HG03060 (cell line): ENCODE results near the gene F7.

Experiments used
- ATAC-seq: cut with Tn5 transposase; IDR thresholded peaks from one replicate; pipeline ENCODE4 v1.9.1; 2021; ENCODE audit warnings: low read depth, moderate number of reproducible peaks; ENCODE audit not compliant: unreplicated experiment

F7 gene

DNA sequence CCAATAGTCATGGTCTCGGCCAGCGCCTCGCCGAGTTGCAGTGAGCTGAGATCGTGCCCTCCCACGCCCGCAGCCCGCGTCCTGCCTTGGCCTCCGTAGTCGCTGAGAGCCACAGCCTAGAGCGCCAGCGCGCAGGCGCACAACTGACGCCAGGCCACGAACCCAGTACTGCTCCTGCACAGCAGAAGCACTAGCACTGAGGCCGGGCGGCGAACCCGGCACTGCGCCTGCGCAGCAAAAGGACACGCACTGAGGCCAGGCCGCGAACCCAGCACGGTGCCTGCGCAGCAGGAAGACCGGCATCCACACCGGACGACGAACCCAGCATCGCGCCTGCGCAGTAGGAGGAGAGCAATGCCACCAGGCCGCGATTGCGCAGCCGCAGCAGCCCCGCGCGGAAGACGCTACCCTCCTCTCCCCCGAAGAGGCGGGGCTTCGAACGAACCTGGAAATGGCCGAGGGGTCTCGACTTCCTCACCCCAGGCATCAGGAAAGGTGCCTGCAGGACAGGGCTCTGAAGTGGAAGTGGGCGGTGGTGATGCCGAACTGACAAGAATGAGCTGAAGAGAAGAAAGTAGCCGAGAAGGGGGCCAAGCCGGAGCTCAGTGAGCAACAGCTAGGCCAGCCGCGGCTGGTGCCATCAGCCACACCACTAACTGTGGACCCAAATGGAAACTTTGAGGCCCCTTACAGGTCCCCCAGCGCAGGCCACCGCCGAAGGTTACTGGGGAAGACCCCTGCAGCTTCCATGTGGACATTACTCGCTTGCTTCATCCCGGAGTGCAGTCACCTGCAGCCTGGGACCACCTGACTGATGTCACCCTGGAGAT is 24.5 kb downstream of the F7 start:
- no peak for ATAC-seq

DNA sequence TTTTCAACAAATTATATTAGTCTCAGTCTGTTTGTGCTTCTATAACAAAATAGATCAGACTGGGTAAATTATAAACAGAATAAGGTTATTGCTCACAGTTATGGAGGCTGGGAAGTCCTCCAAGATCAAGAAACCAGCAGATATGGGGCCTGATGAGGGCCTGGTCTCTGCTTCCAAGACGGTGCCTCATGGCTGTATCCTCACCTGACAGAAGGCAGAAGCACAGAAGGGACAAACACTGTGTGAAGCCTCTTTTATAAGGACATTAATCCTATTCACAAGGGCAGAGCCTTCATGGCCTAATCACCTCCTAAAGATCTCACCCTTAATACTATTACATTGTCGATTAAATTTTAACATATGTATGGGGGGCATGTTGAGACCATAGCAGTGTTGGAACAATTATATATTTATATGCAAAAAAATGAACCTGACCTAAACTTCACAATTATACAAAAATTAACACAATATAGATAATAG is 29.7 kb downstream of the F7 start:
- no peak for ATAC-seq

DNA sequence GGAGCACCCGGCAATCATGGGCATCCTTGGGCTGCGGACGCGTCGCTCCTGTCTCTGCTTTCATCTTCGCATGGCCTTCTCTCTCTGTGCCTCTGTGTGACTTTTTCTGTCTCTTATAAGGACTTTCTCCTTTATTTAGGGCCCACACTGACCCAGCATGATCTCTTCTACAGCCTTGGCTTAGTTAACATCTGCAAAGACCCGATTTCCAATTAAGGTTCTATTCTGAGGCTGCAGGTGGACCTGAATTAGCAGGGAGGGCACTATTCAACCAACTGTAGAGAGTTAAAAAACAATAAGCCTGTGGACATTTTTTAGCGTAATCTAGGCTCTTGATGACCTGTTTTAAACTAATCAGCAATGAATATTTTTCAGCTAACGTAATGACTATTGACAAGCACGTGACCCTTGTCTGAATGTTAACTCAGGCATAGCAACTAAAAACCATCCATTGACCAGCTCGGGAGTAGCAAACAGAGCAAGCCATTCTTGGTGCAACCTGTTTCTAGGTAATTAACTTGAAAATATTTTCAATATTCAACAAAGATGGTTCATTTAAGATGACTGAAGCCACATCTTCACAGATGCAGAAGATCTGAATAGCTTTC is 32.2 kb downstream of the F7 start:
- no peak for ATAC-seq

DNA sequence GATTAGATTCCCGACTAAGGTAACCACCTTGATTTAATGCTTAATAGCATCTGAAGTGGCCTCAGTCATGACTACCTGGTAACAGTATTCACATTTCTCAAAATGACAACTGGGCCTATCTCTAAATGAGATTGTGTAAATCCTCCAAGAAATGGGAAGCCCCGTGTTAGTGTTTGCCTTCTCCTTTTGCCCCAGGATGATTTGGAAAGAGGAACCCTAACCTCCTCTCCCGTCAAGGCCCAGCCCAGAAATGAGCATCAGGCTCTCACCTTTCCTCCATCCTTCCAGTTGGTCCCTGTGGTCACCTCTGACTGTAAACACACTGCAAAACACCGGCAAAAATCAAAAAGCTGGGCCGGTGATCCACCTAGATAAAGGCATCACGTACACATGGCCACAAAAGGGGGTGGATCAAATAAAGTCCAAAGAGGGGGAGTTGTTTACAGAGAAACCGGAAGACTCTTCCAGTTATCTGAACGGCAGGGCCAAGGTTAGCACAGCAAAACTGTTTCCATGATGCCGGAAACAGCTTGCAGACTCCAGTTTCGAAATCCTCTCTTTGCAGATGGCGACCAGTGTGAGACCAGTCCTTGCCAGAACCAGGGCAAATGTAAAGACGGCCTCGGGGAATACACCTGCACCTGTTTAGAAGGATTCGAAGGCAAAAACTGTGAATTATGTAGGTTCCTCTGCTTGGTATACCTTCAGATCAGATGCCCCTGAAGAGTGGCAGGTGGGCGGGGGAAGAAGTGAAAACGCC is 33.4 kb downstream of the F7 start:
- no peak for ATAC-seq

DNA sequence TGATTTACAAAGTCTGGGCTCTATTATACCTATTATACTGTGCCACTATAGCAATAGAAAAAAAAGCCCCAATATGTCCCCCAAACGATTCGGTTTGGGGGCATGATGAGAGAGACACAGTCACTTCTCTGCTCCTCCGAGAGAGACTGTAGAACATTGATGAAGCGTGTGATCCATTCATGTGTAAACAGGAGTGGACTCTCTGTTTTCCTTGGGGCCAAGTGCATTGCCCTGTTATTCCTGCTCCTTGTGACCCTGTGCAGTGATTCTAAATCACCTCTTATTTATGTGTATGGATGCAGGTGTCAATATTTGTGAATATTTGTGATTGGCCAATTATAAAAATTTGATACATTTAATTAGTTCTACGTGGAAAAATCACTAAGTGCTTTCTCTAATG is 34.0 kb downstream of the F7 start:
- ATAC-seq, result no peak

DNA sequence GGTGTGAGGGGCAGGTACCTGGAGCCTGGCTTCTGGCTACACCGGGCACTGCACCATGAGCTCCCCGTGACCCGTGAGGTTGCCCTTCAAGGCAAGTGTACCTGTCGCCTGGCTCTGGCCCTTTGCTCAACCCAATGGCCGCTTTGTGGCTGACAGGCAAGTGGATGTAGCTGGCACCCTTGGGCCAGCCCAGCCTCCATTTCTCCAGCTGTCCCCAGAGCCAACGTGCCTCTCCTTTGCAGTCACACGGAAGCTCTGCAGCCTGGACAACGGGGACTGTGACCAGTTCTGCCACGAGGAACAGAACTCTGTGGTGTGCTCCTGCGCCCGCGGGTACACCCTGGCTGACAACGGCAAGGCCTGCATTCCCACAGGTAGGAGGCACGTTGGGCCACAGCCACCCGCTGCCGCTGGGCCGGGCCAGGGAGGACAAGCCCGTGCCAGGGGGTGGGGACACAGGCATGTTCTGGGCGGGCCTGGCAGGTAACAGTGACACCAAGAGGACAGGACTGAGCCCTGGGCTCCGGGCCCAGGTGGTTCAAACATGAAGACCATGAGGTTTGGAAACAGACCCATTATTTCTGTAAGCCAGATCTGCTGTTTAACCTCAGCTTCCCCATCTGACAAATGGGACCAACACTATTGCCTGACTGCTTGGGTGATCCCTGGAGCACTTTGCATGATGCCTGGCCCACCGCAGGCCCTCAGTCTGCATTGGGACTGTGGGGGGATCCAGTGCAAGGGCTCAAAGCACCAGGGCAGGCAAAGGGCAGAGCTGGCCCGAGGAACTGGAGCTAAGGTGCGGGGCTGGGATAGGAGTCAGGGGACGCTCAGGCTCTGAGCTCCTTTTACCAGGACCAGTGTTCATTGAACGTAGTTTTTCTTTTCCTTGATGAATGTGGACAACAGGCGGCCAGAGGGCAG is 35.3 kb downstream of the F7 start:
- ATAC-seq, result no peak

DNA sequence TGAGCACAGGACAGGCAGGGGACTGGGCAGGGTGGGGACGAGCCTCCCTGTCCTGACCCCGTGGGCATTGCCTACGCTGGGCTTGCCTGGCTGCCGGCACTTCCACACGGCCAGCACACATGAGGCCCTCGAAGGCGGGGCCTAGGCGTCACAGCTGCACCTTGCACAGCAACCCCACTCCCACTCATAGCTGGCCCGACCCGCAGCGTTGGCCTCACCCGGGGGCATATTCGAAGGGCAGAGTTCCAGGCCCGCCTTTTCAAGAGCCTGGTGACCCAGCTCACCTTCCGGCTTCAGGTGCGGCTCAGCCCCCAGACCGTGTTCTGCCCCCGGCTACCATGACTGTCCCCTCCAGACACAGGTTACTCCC is 36.0 kb downstream of the F7 start:
- ATAC-seq, result no peak

DNA sequence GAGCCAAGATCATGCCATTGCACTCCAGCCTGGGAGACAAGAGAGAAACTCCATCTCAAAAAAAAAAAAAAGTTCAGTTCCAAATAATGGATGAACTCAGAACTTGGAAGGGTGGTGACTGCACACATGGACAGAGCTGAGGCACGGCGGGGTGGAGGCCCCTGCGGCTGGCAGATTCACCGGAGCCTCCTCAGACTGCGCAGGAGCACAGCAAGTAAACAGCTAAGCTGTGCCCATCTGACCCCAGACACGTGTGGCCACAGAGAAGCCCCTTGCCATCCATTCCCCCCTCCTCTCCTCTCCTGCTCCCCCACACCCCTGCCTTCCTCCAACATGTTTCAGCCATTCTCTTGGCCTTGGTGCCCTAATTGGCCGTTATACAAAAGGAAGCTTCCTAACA is 37.3 kb downstream of the F7 start:
- ATAC-seq, result no peak

DNA sequence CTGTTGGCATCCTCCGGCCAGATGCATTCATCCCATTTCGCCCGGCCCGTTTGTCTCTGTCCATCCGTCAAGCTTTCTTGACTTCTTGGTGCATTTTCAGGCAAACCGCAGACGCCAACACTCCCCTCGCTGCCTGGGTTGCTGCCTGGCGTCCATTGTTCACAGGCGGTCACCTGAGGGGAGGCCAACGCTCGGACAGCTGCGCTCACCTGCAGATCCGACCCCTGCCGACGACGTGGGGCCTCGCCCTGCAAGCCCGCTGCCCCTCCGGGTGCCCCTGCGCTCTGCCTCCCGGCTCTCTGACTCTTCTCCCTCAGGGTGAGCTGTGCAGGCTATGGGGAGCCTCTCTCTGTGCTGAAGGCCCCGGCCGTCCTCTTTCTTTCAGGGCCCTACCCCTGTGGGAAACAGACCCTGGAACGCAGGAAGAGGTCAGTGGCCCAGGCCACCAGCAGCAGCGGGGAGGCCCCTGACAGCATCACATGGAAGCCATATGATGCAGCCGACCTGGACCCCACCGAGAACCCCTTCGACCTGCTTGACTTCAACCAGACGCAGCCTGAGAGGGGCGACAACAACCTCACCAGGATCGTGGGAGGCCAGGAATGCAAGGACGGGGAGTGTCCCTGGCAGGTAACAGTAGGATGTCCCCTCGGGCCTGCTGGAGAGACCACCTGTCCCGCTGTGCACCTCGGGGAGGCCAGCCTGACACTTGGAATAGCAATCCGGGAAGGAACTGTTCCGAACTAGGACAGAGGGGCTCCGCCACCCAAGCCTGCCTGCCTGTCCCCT is 38.1 kb downstream of the F7 start:
- ATAC-seq, result no peak

DNA sequence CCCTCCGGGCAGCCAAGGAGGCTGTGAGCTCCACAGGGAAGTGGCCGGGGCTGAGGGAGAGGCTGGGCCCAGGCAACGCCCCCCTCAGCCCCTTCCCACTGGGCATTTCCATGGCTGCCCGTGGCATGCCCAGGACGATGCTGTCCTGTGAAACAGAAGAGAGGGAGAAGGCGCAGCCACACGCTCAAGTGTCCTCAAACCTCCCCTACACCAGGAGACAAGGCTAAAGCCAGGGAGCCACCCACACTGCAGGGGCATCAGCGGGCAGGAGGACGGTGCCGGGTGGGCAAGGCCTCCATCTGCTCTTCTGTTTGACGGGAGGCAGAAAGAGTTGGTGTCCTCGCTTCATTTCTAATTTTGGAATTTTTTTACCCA is 38.7 kb downstream of the F7 start:
- no peak for ATAC-seq

DNA sequence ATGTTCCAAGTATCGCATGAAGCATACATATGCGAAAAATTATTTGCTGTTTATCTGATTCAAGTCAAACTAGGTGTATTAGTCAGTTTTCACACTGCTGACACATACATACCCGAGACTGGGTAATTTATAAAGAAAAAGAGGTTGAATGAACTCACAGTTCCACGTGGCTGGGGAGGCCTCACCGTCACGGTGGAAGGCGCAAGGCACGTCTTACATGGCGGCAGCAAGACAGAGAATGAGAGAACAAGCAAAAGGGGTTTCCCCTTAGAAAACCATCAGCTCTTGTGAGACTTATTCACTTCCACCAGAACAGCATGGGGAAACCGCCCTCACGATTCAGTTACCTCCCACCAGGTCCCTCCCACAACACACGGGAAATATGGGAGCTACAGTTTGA is 39.9 kb downstream of the F7 start:
- ATAC-seq, result no peak

DNA sequence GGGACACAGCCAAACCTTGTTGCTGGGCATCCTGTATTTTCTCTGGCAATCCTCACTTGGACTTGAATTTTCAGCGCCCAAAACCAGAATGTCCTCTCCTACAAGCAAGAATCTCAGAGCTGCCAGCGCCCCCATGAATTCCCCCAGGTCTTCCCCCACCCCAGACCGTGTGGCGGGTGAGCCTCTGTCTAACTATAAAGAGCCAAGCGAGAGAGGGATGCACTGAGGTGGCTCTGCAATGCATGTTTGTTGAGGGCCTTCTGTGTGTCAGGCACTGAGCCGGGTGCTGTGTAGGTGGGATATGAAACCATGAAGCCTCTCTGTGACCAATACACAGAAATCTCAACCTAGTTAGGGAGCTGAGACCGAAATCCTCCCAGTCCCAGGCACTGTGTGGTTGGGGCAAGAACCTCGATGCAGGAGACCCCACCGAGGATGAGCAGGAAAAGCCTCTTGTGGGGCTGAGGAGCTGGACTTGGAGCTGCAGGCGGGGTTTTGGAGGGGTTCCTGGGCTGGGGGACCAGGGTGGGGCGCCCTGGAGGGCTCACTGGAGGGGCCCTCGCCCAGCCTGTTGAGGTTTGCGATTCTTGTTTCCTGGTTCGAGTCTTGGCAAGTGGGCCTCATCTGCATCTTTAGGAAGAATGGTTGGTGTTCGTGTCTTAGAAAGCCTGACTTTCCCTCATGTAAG is 40.5 kb downstream of the F7 start:
- no peak for ATAC-seq

DNA sequence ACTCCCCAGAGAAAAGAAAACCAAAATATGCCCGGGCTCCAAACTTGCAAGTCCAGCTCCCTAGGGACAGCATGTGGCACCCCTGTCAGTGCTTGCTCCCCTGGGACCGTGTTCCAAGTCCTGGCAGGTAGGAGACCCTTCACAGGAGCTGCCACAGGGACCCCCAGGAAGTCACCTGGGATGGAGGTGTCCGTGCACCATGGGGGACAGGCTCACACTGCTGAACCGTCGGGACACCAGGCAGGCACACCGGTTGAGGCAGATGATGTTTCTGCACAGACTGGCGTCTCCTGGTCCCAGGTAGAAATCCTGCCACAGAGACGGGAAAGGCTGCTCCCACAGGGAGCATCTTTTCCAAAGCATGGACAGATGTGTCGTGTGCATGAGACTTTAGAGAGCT is 41.2 kb downstream of the F7 start:
- ATAC-seq, result no peak

DNA sequence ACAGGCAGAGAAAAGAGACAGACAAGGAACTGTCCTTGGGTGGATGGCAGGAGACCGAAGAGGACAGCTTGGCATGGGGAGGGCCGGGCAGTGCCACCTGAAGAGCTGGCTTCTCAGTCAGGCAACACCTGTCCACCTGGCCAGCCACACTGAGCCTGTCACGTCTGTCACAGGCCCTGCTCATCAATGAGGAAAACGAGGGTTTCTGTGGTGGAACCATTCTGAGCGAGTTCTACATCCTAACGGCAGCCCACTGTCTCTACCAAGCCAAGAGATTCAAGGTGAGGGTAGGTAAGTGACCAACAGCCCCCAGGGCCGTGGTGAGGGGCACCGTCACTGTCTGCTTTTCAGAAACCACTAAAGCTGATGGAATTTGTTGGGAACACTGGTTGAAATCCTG is 41.6 kb downstream of the F7 start:
- no peak for ATAC-seq

DNA sequence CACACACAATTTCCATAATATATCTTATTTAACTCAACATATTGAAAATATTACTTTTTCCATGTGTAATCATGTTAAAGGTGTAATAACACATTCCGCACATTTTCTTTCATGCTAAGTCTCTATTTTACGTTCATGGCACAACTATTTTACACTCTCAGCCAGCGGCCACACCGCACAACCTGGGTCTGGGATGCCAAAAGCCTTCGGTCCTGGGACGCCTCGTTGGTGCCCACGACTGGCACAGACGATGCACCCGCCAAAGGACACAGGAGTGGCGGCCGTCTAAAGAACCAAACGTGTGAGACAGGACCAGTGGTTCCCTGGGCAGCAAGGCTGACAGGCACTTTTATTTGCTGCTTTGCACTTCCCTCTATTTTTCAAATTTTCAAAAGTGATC is 42.8 kb downstream of the F7 start:
- ATAC-seq, result no peak

DNA sequence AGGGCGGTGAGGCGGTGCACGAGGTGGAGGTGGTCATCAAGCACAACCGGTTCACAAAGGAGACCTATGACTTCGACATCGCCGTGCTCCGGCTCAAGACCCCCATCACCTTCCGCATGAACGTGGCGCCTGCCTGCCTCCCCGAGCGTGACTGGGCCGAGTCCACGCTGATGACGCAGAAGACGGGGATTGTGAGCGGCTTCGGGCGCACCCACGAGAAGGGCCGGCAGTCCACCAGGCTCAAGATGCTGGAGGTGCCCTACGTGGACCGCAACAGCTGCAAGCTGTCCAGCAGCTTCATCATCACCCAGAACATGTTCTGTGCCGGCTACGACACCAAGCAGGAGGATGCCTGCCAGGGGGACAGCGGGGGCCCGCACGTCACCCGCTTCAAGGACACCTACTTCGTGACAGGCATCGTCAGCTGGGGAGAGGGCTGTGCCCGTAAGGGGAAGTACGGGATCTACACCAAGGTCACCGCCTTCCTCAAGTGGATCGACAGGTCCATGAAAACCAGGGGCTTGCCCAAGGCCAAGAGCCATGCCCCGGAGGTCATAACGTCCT is 43.4 kb downstream of the F7 start:
- ATAC-seq, result no peak

DNA sequence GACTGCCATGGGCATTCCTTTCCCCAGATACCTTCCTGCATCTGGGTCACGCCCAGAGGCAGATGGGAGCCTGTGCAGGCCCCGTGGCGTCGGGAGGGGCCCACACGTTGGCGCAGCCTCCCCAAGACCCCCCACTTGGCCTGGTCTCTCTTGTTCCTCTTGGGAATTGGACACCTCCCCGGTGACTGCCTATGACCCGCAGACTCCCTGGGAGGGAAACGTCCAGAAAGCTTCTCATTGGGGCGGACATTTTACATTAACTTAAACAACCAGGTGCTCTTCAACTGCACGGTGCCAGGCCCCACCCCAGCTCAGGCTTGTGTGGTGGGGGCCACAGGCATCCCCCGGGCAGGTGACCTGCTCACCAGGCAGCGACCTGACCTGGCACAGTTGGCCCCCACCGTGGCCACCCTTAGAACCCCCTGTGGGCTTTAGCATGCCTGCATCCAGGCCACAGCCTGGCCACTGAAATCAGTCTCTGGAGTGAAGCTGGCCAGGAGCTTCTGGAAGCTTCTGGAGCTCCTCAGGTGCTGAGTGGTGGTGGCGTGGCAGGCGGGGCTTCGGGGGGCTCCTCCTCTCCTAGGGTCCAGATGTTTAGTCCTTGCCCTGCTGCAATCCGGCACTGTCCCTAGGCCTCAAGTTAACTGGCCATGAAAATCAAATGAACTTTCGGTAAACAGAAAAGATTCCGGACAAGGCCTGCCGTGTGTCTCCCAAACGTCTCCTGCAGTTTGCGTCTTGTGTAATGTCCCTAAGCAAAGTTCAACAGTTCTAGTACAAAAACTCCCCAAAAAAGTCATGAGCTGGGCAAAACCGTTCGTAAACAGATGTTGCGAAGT is 44.3 kb downstream of the F7 start:
- no peak for ATAC-seq
